Astrocyte of the hippocampus (primary cell): ENCODE measurements around the gene ADSS1.
"Not testable (repeated sequence)": the region's sequence is repeated elsewhere in the genome, so short reads cannot be mapped to it uniquely, and the experiment has no call there.

Experiments
- DNase-seq: peaks from one replicate; pipeline ENCODE4 v3.0.0; 2011; ENCODE audit warnings: low read depth, low spot score

Gene ADSS1

GRCh38 chr14:104715871-104716270, 8.2 kb upstream of the ADSS1 start:
- DNase-seq: no peak

- no peak for DNase-seq
Observed at GRCh38 chr14:104717137-104717536, 6.9 kb upstream of the ADSS1 start.

GRCh38 chr14:104717646-104718045, 6.4 kb upstream of the ADSS1 start:
- no peak for DNase-seq

- no peak for DNase-seq
Observed at GRCh38 chr14:104718147-104718546, 5.9 kb upstream of the ADSS1 start.

- DNase-seq: no peak
Observed at GRCh38 chr14:104718871-104719270, 5.2 kb upstream of the ADSS1 start.

- DNase-seq: no peak
Observed at GRCh38 chr14:104719343-104719742, 4.7 kb upstream of the ADSS1 start.

- no peak for DNase-seq
Observed at GRCh38 chr14:104721505-104722431, 2.3 kb upstream of the ADSS1 start.

GRCh38 chr14:104722938-104723650, 935 bp upstream of the ADSS1 start:
- DNase-seq: no peak

GRCh38 chr14:104724407-104724980, 465 bp downstream of the ADSS1 start:
- DNase-seq: no peak

- peak; percentile 42 for DNase-seq
Observed at GRCh38 chr14:104724981-104725771, 1.1 kb downstream of the ADSS1 start.

GRCh38 chr14:104725772-104726548, 1.9 kb downstream of the ADSS1 start:
- no peak for DNase-seq

GRCh38 chr14:104726600-104727451, 2.8 kb downstream of the ADSS1 start:
- no peak for DNase-seq

GRCh38 chr14:104728631-104729030, 4.6 kb downstream of the ADSS1 start:
- DNase-seq: no peak

GRCh38 chr14:104729176-104729834, 5.3 kb downstream of the ADSS1 start:
- DNase-seq: not testable (repeated sequence)

- DNase-seq: no peak
Observed at GRCh38 chr14:104729835-104730181, 5.8 kb downstream of the ADSS1 start.

- no peak for DNase-seq
Observed at GRCh38 chr14:104730487-104730886, 6.5 kb downstream of the ADSS1 start.

- peak; percentile 33 for DNase-seq
Observed at GRCh38 chr14:104731320-104732294, 7.6 kb downstream of the ADSS1 start.

- no peak for DNase-seq
Observed at GRCh38 chr14:104732355-104732804, 8.4 kb downstream of the ADSS1 start.
